K562 (cell line): ENCODE data around the gene CNTD1. TPM values are rescaled to one million over a fixed set of nuclear protein-coding genes. Genes with fewer than 3 reads are reported as not detected.

Source experiments
- ADNP ChIP-seq: fragments of 200-800 bp; sonication (Bioruptor generic); IDR thresholded peaks from 2 replicates; pipeline ENCODE4 v1.6.1; 2016; ENCODE audit warnings: missing genetic modification characterization, missing compliant biosample characterization
- E2F6 ChIP-seq, 2 experiments: IDR thresholded peaks; 2 replicates each; pipeline ENCODE4 v1.6.1; 2011; ENCODE audit warnings: borderline replicate concordance in 1 of 2, control low read depth in 1 of 2, low read depth in 1 of 2, low read length in 1 of 2, mild to moderate bottlenecking in 1 of 2, mixed read lengths in 1 of 2, moderate library complexity in 1 of 2; ENCODE audit not compliant: insufficient read depth in 1 of 2, insufficient read length in 1 of 2, poor library complexity in 1 of 2, severe bottlenecking in 1 of 2; ENCODE audit errors: extremely low read depth in 1 of 2
- ESRRB ChIP-seq: fragments of 250-450 bp; sonication (Bioruptor Pico); IDR thresholded peaks from 2 replicates; pipeline ENCODE4 v1.5.0; 2020; ENCODE audit warnings: mild to moderate bottlenecking, moderate library complexity, borderline replicate concordance
- ETV6 ChIP-seq, 3 experiments: fragments of 150-350 bp in 1 of 3; sonication (generic) in 1 of 3; formaldehyde crosslinking in 1 of 3; IDR thresholded peaks; 2 replicates each; pipeline versions ENCODE4 v1.6.1 to v1.8.0; 2014 to 2022; ENCODE audit warnings: borderline replicate concordance in 2 of 3, low read depth in 2 of 3, antibody characterized with exemption in 1 of 3, low read length in 1 of 3, mild to moderate bottlenecking in 1 of 3, missing genetic modification reagents in 1 of 3
- HIVEP1 ChIP-seq: fragments of 250-450 bp; sonication (Bioruptor Pico); IDR thresholded peaks from 2 replicates; pipeline ENCODE4 v1.4.0; 2020; ENCODE audit warnings: mild to moderate bottlenecking
- MAFF ChIP-seq: IDR thresholded peaks from 2 replicates; pipeline ENCODE4 v1.6.1; 2012; ENCODE audit warnings: low read length, improper control_type of control experiment
- NR2C1 ChIP-seq, 2 experiments: fragments of 450-650 bp; IDR thresholded peaks; 2 replicates each; pipeline ENCODE4 v1.6.1; 2017; ENCODE audit warnings: mild to moderate bottlenecking in 2 of 2, antibody characterized with exemption in 1 of 2, inconsistent platforms in 1 of 2, missing compliant biosample characterization in 1 of 2, missing genetic modification characterization in 1 of 2
- POLR3A ChIP-seq: IDR thresholded peaks from 2 replicates; pipeline ENCODE4 v1.6.1; 2011; ENCODE audit warnings: borderline replicate concordance, mild to moderate bottlenecking, moderate library complexity; ENCODE audit not compliant: insufficient read length, insufficient read depth; ENCODE audit errors: extremely low read depth
- SIN3A ChIP-seq, 2 experiments: fragments of 150-350 bp in 1 of 2; IDR thresholded peaks; 2 replicates each; pipeline ENCODE4 v1.6.1; 2011 to 2016; ENCODE audit warnings: borderline replicate concordance in 2 of 2, low read depth in 2 of 2, low read length in 2 of 2, mild to moderate bottlenecking in 2 of 2, moderate library complexity in 2 of 2; ENCODE audit not compliant: control insufficient read depth in 1 of 2
- SP2 ChIP-seq: IDR thresholded peaks from 2 replicates; pipeline ENCODE4 v1.6.1; 2011; ENCODE audit warnings: mild to moderate bottlenecking, low read depth, low read length, moderate library complexity; ENCODE audit not compliant: poor library complexity, severe bottlenecking; ENCODE audit errors: extremely low read depth
- TCF3 ChIP-seq: sonication (generic); formaldehyde crosslinking; IDR thresholded peaks from 2 replicates; pipeline ENCODE4 v1.4.0; 2020; ENCODE audit warnings: mild to moderate bottlenecking, missing genetic modification reagents
- ZBTB12 ChIP-seq: fragments of 250-450 bp; sonication (Bioruptor Pico); IDR thresholded peaks from 2 replicates; pipeline ENCODE4 v1.4.0; 2020
- ZNF431 ChIP-seq: sonication (generic); formaldehyde crosslinking; IDR thresholded peaks from 2 replicates; pipeline ENCODE4 v1.8.0; 2022; ENCODE audit warnings: mild to moderate bottlenecking, missing genetic modification reagents
- polyA plus RNA-seq, 8 experiments: library from polyadenylated mRNA; depleted of rRNA in 4 of 8; stranded (reverse) in 5 of 8; unstranded in 3 of 8; fragments of >200 nt; fragmentation: Nextera tagmentation in 2 of 8; fragmentation: Illumina TruSeq in 1 of 8; extraction: Ambion mirVana in 2 of 8; extraction: Trizol in 1 of 8; gene quantifications; 2 replicates each; pipeline versions ENCODE4 v1.2.1 to v1.2.3, GENCODE V29; 2011 to 2014; ENCODE audit warnings: inconsistent platforms in 1 of 8, missing spikeins in 1 of 8
- total RNA-seq, 7 experiments: library from RNA; depleted of rRNA in 6 of 7; stranded (reverse); fragments of >200 nt in 6 of 7; fragmentation: Illumina TruSeq in 2 of 7; extraction: Trizol in 2 of 7; gene quantifications; 2 replicates each; pipeline versions ENCODE4 v1.2.1 to v1.2.3, GENCODE V29; 2011 to 2021; ENCODE audit warnings: low replicate concordance in 1 of 7
- TF ChIP-seq, protein P1 (sequence below): sonication (generic); formaldehyde crosslinking; IDR thresholded peaks from 2 replicates; pipeline ENCODE4 v1.8.1; 2023; ENCODE audit warnings: missing genetic modification reagents, mild to moderate bottlenecking, borderline replicate concordance
- TF ChIP-seq, protein P2 (sequence below): fragments of 250-450 bp; sonication (Bioruptor Pico); IDR thresholded peaks from 2 replicates; pipeline ENCODE4 v1.5.0; 2021; ENCODE audit warnings: mild to moderate bottlenecking, borderline replicate concordance

CNTD1 gene
- total and polyA plus RNA-seq, 9 of the 15 experiments (the other 6 are each of a cell fraction or from before 2014, with no cell fraction given): 0.12 to 0.86 (median 0.41) TPM; not detected in 1

- TF ChIP-seq, protein P1, sequence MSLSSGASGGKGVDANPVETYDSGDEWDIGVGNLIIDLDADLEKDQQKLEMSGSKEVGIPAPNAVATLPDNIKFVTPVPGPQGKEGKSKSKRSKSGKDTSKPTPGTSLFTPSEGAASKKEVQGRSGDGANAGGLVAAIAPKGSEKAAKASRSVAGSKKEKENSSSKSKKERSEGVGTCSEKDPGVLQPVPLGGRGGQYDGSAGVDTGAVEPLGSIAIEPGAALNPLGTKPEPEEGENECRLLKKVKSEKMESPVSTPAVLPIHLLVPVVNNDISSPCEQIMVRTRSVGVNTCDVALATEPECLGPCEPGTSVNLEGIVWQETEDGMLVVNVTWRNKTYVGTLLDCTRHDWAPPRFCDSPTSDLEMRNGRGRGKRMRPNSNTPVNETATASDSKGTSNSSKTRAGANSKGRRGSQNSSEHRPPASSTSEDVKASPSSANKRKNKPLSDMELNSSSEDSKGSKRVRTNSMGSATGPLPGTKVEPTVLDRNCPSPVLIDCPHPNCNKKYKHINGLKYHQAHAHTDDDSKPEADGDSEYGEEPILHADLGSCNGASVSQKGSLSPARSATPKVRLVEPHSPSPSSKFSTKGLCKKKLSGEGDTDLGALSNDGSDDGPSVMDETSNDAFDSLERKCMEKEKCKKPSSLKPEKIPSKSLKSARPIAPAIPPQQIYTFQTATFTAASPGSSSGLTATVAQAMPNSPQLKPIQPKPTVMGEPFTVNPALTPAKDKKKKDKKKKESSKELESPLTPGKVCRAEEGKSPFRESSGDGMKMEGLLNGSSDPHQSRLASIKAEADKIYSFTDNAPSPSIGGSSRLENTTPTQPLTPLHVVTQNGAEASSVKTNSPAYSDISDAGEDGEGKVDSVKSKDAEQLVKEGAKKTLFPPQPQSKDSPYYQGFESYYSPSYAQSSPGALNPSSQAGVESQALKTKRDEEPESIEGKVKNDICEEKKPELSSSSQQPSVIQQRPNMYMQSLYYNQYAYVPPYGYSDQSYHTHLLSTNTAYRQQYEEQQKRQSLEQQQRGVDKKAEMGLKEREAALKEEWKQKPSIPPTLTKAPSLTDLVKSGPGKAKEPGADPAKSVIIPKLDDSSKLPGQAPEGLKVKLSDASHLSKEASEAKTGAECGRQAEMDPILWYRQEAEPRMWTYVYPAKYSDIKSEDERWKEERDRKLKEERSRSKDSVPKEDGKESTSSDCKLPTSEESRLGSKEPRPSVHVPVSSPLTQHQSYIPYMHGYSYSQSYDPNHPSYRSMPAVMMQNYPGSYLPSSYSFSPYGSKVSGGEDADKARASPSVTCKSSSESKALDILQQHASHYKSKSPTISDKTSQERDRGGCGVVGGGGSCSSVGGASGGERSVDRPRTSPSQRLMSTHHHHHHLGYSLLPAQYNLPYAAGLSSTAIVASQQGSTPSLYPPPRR (CRISPR knock-in tag): no peak
- TF ChIP-seq ESRRB (CRISPR knock-in tag) (no peak), ZBTB12 (CRISPR knock-in tag) (no peak), ADNP (no peak), MAFF (no peak), NR2C1 (IDR thresholded peaks at IDR 0.05) (peak; percentile 43; the same call in 1 of the 2 replicates), NR2C1 (tag; IDR thresholded peaks at IDR 0.05) (no peak), ETV6 (IDR thresholded peaks at IDR 0.05; ENCODE audit: borderline replicate concordance in 1 of 2, low read depth in 2 of 2, low read length in 1 of 2) (peak in 1 of 2 experiments; percentile 79; a peak in 2 of 4 replicates), ETV6 (CRISPR knock-in tag; IDR thresholded peaks at IDR 0.05; ENCODE audit: borderline replicate concordance) (no peak), SIN3A (IDR thresholded peaks at IDR 0.05; ENCODE audit: borderline replicate concordance in 2 of 2, control insufficient read depth in 1 of 2, low read depth in 2 of 2, low read length in 2 of 2) (peak in 1 of 2 experiments; percentile 17; a peak in 1 of 4 replicates), POLR3A (no peak), ZNF431 (CRISPR knock-in tag) (no peak), E2F6 (IDR thresholded peaks at IDR 0.05; ENCODE audit: borderline replicate concordance in 1 of 2, extremely low read depth in 1 of 2, insufficient read depth in 1 of 2, insufficient read length in 1 of 2, low read depth in 1 of 2, low read length in 1 of 2, poor library complexity in 1 of 2, severe bottlenecking in 1 of 2) (no peak), SP2 (no peak), TCF3 (CRISPR knock-in tag) (peak; percentile 97), HIVEP1 (CRISPR knock-in tag) (0 out of 2 replicates have a peak, but pooled peaks have one; percentile 59)
- TF ChIP-seq, protein P2, sequence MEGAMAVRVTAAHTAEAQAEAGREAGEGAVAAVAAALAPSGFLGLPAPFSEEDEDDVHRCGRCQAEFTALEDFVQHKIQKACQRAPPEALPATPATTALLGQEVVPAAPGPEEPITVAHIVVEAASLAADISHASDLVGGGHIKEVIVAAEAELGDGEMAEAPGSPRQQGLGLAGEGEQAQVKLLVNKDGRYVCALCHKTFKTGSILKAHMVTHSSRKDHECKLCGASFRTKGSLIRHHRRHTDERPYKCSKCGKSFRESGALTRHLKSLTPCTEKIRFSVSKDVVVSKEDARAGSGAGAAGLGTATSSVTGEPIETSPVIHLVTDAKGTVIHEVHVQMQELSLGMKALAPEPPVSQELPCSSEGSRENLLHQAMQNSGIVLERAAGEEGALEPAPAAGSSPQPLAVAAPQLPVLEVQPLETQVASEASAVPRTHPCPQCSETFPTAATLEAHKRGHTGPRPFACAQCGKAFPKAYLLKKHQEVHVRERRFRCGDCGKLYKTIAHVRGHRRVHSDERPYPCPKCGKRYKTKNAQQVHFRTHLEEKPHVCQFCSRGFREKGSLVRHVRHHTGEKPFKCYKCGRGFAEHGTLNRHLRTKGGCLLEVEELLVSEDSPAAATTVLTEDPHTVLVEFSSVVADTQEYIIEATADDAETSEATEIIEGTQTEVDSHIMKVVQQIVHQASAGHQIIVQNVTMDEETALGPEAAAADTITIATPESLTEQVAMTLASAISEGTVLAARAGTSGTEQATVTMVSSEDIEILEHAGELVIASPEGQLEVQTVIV (CRISPR knock-in tag): no peak
These were observed 47.8 kb upstream of the CNTD1 start (continued) for GRCh38 chr17:42750739-42751344.
